ENCODE results near the gene SPHKAP.

Gene SPHKAP

GRCh38 chr2:228167290-228167689, 14.2 kb downstream of the SPHKAP start:
- no peak overlapping the region for H3K4me3 ChIP-seq (ENCODE audit: low read depth, low read length)
- no peak for TF ChIP-seq CTCF (IDR thresholded peaks at IDR 0.05; ENCODE audit: low read depth, low read length)

GRCh38 chr2:228164718-228165117, 16.8 kb downstream of the SPHKAP start:
- H3K4me3 ChIP-seq (ENCODE audit: low read depth, low read length): no peak overlapping the region
- TF ChIP-seq CTCF (IDR thresholded peaks at IDR 0.05; ENCODE audit: low read depth, low read length): no peak

- no peak overlapping the region for H3K4me3 ChIP-seq (ENCODE audit: low read depth, low read length)
- TF ChIP-seq CTCF (IDR thresholded peaks at IDR 0.05; ENCODE audit: low read depth, low read length): no peak
Measured at GRCh38 chr2:228157841-228158240, 23.6 kb downstream of the SPHKAP start.

GRCh38 chr2:228144961-228145360, 36.5 kb downstream of the SPHKAP start:
- TF ChIP-seq CTCF (IDR thresholded peaks at IDR 0.05; ENCODE audit: low read depth, low read length): no peak
- no peak overlapping the region for H3K4me3 ChIP-seq (ENCODE audit: low read depth, low read length)

GRCh38 chr2:228140934-228141528, 40.5 kb downstream of the SPHKAP start:
- TF ChIP-seq CTCF (IDR thresholded peaks at IDR 0.05; ENCODE audit: low read depth, low read length): no peak
- no peak overlapping the region for H3K4me3 ChIP-seq (ENCODE audit: low read depth, low read length)

GRCh38 chr2:228136027-228136426, 45.5 kb downstream of the SPHKAP start:
- TF ChIP-seq CTCF (IDR thresholded peaks at IDR 0.05; ENCODE audit: low read depth, low read length): no peak
- no peak overlapping the region for H3K4me3 ChIP-seq (ENCODE audit: low read depth, low read length)

GRCh38 chr2:228135300-228135699, 46.2 kb downstream of the SPHKAP start:
- no peak for TF ChIP-seq CTCF (IDR thresholded peaks at IDR 0.05; ENCODE audit: low read depth, low read length)

More at GRCh38 chr2:228135300-228135699, 46.2 kb downstream of the SPHKAP start:
- no peak overlapping the region for H3K4me3 ChIP-seq (ENCODE audit: low read depth, low read length)

Data from WI38 (cell line).